ENCODE results near the gene SSBP2.
"Not testable (repeated sequence)": the region's sequence is repeated elsewhere in the genome, so short reads cannot be mapped to it uniquely, and the experiment has no call there.

Gene SSBP2

GRCh38 chr5:81728301-81728700 lies 22.6 kb downstream of the SSBP2 start:
- TF ChIP-seq POLR2AphosphoS5 (IDR thresholded peaks at IDR 0.05; ENCODE audit: low read depth, low read length): no peak
- no peak for TF ChIP-seq POLR2A (IDR thresholded peaks at IDR 0.05; ENCODE audit: low read depth, low read length)
- TF ChIP-seq TAF1 (IDR thresholded peaks at IDR 0.05; ENCODE audit: borderline replicate concordance, low read depth, low read length): no peak
- no peak for FAIRE-seq
- DNase-seq (ENCODE audit: insufficient read length): no peak

DNA sequence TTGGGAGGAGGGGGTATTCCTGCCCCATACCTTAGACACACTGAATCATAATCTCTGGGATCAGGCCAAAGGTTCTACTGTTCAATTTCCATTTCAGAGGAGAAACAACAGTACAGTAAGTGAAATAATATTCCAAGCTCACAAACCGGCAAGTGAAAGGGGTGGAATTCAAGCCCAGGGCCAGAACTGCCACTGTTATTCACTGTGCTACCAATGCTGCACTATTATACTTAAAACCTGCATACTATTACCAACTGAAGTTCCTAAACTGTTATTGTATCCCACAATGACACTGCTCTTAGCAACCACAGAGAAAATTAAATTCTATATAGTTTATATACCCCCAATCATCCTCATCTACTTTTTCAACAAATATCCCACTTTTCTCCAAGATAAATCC lies 24.6 kb downstream of the SSBP2 start:
- DNase-seq (ENCODE audit: insufficient read length): no peak
- TF ChIP-seq TAF1 (IDR thresholded peaks at IDR 0.05; ENCODE audit: borderline replicate concordance, low read depth, low read length): no peak
- no peak for TF ChIP-seq POLR2A (IDR thresholded peaks at IDR 0.05; ENCODE audit: low read depth, low read length)
- no peak for TF ChIP-seq POLR2AphosphoS5 (IDR thresholded peaks at IDR 0.05; ENCODE audit: low read depth, low read length)
- FAIRE-seq: no peak

- DNase-seq (ENCODE audit: insufficient read length): no peak
- no peak for TF ChIP-seq TAF1 (IDR thresholded peaks at IDR 0.05; ENCODE audit: borderline replicate concordance, low read depth, low read length)
- TF ChIP-seq POLR2AphosphoS5 (IDR thresholded peaks at IDR 0.05; ENCODE audit: low read depth, low read length): no peak
- TF ChIP-seq POLR2A (IDR thresholded peaks at IDR 0.05; ENCODE audit: low read depth, low read length): no peak
- FAIRE-seq: no peak
Measured at GRCh38 chr5:81724571-81724970, 26.3 kb downstream of the SSBP2 start.

- FAIRE-seq (no peak), DNase-seq (ENCODE audit: insufficient read length) (no peak)
- no peak for TF ChIP-seq TAF1 (IDR thresholded peaks at IDR 0.05; ENCODE audit: borderline replicate concordance, low read depth, low read length)
- no peak for TF ChIP-seq POLR2AphosphoS5 (IDR thresholded peaks at IDR 0.05; ENCODE audit: low read depth, low read length)
- no peak for TF ChIP-seq POLR2A (IDR thresholded peaks at IDR 0.05; ENCODE audit: low read depth, low read length)
Measured at GRCh38 chr5:81724108-81724507, 26.8 kb downstream of the SSBP2 start.

GRCh38 chr5:81721049-81721448 lies 29.8 kb downstream of the SSBP2 start:
- FAIRE-seq: no peak
- no peak for TF ChIP-seq POLR2A (IDR thresholded peaks at IDR 0.05; ENCODE audit: low read depth, low read length)
- TF ChIP-seq POLR2AphosphoS5 (IDR thresholded peaks at IDR 0.05; ENCODE audit: low read depth, low read length): no peak
- no peak for TF ChIP-seq TAF1 (IDR thresholded peaks at IDR 0.05; ENCODE audit: borderline replicate concordance, low read depth, low read length)

GRCh38 chr5:81719743-81720345 lies 31.1 kb downstream of the SSBP2 start:
- no peak for DNase-seq (ENCODE audit: insufficient read length)
- no peak for FAIRE-seq
- no peak for TF ChIP-seq POLR2AphosphoS5 (IDR thresholded peaks at IDR 0.05; ENCODE audit: low read depth, low read length)
- no peak for TF ChIP-seq POLR2A (IDR thresholded peaks at IDR 0.05; ENCODE audit: low read depth, low read length)
- no peak for TF ChIP-seq TAF1 (IDR thresholded peaks at IDR 0.05; ENCODE audit: borderline replicate concordance, low read depth, low read length)

More at GRCh38 chr5:81721049-81721448, 29.8 kb downstream of the SSBP2 start:
- DNase-seq (ENCODE audit: insufficient read length): no peak

DNA sequence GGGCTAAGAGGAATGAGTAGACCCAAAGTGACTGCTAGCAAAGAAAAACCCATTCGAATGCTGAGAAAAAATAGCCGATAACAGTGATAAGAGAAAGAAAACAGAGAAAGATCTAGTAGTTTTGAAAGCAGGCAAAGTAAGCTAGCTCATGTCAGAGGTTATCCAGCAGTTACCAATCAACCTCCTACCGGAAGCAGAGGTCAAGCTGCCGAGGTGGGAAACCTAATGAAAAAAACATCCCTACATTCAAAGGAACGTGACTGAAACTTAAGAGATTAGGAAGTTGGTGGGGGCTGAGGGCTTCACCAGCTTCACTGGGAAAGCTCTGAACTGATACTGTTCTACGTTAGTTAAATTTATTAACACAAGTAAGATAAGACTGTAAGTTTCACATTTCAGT lies 32.6 kb downstream of the SSBP2 start:
- TF ChIP-seq POLR2AphosphoS5 (IDR thresholded peaks at IDR 0.05; ENCODE audit: low read depth, low read length) (no peak), POLR2A (IDR thresholded peaks at IDR 0.05; ENCODE audit: low read depth, low read length) (no peak), TAF1 (IDR thresholded peaks at IDR 0.05; ENCODE audit: borderline replicate concordance, low read depth, low read length) (no peak)
- DNase-seq (ENCODE audit: insufficient read length): no peak
- no peak for FAIRE-seq

GRCh38 chr5:81717860-81718259 lies 33.0 kb downstream of the SSBP2 start:
- FAIRE-seq (no peak), DNase-seq (ENCODE audit: insufficient read length) (no peak)
- TF ChIP-seq TAF1 (IDR thresholded peaks at IDR 0.05; ENCODE audit: borderline replicate concordance, low read depth, low read length) (no peak), POLR2A (IDR thresholded peaks at IDR 0.05; ENCODE audit: low read depth, low read length) (no peak), POLR2AphosphoS5 (IDR thresholded peaks at IDR 0.05; ENCODE audit: low read depth, low read length) (no peak)

GRCh38 chr5:81717226-81717625 lies 33.7 kb downstream of the SSBP2 start:
- DNase-seq (ENCODE audit: insufficient read length) (no peak), FAIRE-seq (no peak)
- TF ChIP-seq POLR2A (IDR thresholded peaks at IDR 0.05; ENCODE audit: low read depth, low read length) (no peak), POLR2AphosphoS5 (IDR thresholded peaks at IDR 0.05; ENCODE audit: low read depth, low read length) (no peak), TAF1 (IDR thresholded peaks at IDR 0.05; ENCODE audit: borderline replicate concordance, low read depth, low read length) (no peak)

DNA sequence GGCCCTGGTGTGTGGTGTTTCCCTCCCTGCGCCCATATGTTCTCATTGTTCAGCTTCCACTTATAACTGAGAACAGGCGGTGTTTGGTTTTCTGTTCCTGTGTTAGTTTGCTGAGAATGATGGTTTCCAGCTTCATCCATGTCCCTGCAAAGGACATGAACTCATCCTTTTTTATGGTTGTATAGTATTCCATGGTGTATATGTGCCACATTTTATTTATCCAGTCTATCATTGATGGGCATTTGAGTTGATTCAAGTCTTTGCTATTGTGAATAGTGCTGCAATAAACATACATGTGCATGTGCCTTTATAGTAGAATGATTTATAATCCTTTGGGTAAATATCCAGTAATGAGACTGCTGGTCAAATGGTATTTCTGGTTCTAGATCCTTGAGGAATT lies 36.8 kb downstream of the SSBP2 start:
- not testable (repeated sequence) for FAIRE-seq; DNase-seq (ENCODE audit: insufficient read length)

- FAIRE-seq: no peak
- DNase-seq (ENCODE audit: insufficient read length): no peak
Measured at GRCh38 chr5:81708889-81709288, 42.0 kb downstream of the SSBP2 start.

DNA sequence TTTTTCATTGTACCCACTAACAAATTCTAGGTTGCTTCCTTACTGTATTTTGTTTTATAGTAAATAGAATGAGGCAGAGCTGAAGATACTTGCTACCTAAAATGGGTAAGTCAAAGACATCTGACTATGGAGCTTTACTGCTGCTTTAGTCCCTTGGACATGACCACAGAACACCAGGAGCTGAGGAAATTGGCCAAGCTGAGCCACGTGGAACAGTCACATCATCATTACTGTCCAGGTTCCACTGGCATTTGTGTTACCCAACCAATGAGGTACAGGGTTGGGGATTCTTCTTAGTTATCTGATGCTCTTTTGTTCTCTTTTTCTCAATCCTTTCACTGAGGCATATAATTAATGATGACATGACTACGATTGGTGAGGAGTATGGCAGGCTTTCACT lies 47.1 kb downstream of the SSBP2 start:
- FAIRE-seq: no peak
- DNase-seq (ENCODE audit: insufficient read length): no peak
- TF ChIP-seq POLR2AphosphoS5 (IDR thresholded peaks at IDR 0.05; ENCODE audit: low read depth, low read length) (no peak), TAF1 (IDR thresholded peaks at IDR 0.05; ENCODE audit: borderline replicate concordance, low read depth, low read length) (no peak), POLR2A (IDR thresholded peaks at IDR 0.05; ENCODE audit: low read depth, low read length) (no peak)

More at GRCh38 chr5:81708889-81709288, 42.0 kb downstream of the SSBP2 start:
- TF ChIP-seq TAF1 (IDR thresholded peaks at IDR 0.05; ENCODE audit: borderline replicate concordance, low read depth, low read length): no peak
- no peak for TF ChIP-seq POLR2A (IDR thresholded peaks at IDR 0.05; ENCODE audit: low read depth, low read length)

DNA sequence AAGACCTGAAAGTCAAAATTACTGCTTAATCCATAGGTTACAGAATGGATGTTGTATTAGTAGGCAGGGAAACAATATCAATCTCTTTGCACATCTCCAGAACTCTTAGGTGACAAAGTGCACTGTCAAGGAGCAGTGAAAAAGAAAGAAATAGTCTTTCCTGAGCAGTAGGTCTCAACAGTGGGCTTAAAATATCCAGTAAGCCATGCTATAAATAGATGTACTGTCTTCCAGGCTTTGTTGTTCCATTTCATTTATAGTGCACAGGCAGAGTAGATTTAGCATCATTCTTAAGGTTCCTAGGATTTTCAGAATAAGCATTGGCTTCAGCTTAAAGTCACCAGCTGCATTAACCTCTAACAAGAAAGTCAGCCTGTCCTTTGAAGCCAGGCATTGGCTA lies 50.7 kb downstream of the SSBP2 start:
- DNase-seq (ENCODE audit: insufficient read length): no peak
- TF ChIP-seq POLR2A (IDR thresholded peaks at IDR 0.05; ENCODE audit: low read depth, low read length) (no peak), POLR2AphosphoS5 (IDR thresholded peaks at IDR 0.05; ENCODE audit: low read depth, low read length) (no peak), TAF1 (IDR thresholded peaks at IDR 0.05; ENCODE audit: borderline replicate concordance, low read depth, low read length) (no peak)
- no peak for FAIRE-seq

Measured in GM12892 (cell line).